HG02870 (cell line): Measurements from ENCODE around the gene IPO13.

ENCODE experiments used
- ATAC-seq: cut with Tn5 transposase; IDR thresholded peaks from one replicate; pipeline ENCODE4 v1.9.1; 2021; ENCODE audit warnings: mild to moderate bottlenecking, moderate library complexity; ENCODE audit not compliant: unreplicated experiment

IPO13 gene

DNA sequence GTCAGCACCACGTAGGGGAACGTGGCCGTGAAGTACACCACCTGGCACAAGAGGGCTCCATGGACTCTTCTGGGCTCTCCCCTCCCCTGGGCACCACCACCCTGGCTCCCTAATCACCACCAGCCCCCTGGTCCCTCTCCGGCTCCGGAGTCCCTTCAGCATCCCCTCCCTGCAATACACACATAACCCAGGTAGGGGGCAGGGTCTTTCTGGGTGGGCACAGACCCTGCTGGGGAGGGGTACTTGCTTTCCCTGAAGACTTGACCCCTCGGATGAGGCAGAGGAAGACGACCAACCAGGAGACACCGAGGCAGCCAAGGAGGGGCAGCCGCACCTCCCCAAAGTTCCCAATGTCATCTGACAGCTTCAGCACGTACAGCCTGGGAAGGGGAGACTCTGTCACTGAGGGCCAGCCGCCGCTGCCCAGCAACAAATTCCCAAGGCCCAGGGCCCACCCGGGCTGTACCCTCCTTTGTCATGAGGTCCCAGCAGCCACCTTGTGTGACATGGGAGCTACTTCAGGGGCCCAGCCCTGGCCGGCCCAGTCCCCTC is 55.9 kb downstream of the IPO13 start:
- no peak for ATAC-seq

- ATAC-seq, result no peak
Measured at GRCh38 chr1:44008259-44008658, 61.5 kb downstream of the IPO13 start.

GRCh38 chr1:44010935-44011471 is 64.3 kb downstream of the IPO13 start:
- no peak for ATAC-seq

GRCh38 chr1:44012404-44012803 is 65.7 kb downstream of the IPO13 start:
- ATAC-seq, result no peak

- ATAC-seq, result no peak
Measured at GRCh38 chr1:44012941-44013609, 66.3 kb downstream of the IPO13 start.

GRCh38 chr1:44013949-44014348 is 67.2 kb downstream of the IPO13 start:
- ATAC-seq, result no peak

- no peak for ATAC-seq
Measured at GRCh38 chr1:44014365-44015104, 67.8 kb downstream of the IPO13 start.

GRCh38 chr1:44015206-44015605 is 68.5 kb downstream of the IPO13 start:
- ATAC-seq, result no peak

GRCh38 chr1:44016041-44016889 is 69.5 kb downstream of the IPO13 start:
- ATAC-seq, result no peak

DNA sequence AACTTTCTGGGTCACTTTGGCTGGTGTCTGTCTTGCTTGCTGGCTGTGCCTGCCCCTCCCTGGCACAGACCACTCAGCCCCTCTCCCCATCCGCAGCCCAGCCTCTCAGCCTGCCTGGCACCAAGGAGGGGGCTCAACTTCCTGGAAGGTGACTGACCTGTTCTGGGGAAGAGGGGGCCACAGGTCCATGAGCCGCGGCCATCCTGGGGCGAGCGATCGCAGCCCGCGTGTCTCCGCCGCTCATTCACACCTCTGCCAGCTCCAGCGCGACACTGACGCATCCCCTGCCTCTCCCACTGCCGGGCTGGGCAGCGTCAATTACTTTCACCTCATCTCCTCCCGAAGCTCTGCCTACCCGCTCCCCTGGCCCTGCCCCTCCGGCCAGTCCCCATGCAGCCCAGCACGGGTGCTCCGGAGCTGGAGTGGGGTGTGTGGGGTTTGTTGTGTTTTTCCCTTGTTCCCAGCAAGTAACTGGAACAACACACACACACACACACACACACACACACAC is 70.2 kb downstream of the IPO13 start:
- ATAC-seq, result no peak
